CD4-positive, alpha-beta T cell treated with Interleukin-15 for 1 hour (primary cell): Measurements from ENCODE around the gene KCNV2.

Experiments
- DNase-seq: peaks from one replicate; pipeline ENCODE4 v3.0.0-alpha.2; 2020

The KCNV2 gene

DNA sequence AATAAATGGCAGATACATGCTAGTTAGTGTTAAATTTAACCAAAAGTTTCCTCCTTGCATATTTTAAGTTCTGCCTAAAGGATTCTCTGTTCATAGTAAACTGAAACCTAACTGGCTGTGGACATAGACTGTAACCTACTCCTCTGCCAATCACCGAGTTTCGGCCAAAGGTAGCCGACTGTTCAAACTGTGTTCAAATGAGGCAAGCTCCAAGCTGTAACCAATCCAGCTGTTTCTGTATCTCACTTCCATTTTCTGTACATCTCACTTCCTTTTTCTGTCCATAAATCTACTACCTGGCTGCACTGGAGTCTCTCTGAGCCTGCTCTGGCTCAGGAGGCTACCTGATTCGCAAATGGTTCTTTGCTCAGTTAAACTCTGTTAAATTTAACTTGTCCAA is 44.1 kb downstream of the KCNV2 start:
- no peak for DNase-seq

DNA sequence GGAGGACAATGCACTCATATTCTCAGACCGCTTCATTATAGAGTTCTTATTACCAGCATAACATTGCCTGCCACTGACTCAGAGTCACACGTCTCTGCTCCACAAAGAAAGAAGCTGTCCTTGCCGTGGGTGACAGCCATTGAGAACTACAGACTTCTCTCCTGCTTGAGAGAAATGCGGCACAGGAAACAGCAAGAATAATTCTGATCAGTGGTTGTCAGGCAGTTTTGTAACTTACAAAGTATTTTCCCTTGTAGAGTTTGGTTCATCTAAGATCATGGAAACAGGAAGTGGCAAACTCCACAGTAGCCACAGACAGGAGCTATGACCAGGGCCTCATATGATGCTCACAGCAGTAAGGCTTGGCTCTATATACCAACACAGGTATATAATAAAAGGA is 47.0 kb downstream of the KCNV2 start:
- no peak for DNase-seq

DNA sequence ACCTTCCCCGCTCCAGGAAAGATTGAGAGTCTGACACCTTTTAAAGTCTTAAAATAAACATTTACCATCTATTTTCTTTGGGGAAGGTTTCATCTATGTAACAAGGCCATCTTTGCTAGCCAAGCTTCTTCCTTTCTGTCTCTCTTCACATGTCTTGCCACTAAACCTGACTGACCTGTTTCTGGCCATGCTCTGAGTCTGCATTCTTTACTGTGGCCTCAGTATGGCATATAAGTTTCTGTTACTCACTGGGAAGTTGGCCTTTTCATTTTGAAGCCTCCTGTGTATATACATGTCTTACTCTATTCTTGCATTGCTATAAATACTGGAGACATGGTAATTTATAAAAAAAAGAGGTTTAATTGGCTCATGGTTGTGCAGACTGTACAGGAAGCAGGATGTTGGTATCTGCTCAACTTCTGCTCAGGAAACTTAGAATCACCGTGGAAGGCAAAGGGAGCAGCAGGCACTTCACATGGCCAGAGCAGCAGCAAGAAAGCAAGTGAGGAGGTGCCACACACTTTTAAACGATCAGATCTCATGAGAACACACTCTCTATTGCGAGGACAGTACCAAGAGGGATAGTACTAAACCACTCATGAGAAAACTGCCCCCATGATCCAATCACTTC is 48.1 kb downstream of the KCNV2 start:
- no peak for DNase-seq

DNA sequence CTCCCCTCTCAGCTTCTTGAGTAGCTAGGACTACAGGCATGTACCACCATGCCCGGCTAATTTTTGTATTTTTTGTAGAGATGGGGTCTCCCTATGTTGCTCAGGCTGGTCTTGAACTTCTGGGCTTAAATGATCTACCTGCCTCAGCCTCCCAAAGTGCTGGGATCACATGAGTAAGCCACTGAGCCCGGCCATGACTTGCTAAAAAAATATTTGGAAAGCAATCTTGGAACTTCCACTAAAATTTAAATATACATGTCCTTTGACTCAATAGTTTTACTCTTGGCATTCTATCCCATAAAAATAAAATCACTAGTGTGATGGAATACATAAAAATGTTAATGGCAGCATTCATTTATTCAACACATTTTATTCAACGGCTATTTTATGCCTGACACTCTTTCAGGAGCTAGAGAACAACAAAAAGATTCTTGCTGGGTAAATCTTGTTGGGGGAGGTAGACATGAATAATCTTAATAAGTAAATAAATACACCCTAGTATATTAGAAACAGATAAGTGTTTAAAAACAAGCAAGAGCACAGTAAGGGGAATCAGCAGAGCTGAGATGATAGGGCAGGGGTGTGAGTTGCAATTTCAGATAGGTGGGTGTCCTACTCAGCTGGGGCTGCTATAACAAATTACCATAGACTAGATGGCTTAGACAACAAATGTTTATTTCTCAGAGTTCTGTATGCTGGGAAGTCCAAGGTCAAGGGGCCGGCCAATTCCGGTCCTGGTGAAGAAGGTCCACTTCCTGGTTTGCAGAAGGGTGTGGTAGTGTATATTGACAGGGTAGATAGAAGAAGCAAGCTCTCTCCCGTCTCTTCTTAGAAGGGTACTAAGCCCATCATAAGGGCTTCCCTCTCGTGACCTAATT is 50.7 kb downstream of the KCNV2 start:
- no peak for DNase-seq

DNA sequence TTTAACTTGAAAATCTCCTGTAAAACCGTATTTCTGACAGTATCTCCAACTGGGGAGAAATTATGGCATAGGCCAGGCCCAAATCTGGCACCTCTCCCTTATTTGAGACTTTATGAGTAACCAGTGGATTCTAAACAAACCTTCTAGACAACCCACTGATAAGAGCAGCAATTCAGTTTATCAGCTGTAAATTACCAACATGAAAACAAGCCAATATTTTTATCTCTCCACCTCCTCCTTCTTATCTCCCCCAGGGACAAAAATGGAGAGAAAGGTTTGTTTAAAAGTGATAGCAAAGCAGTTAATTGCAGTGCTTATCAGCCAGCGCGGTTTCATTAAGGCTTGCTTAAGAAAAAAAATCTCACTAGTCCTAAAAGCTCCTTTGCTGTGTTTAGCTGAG is 53.8 kb downstream of the KCNV2 start:
- DNase-seq, result no peak

DNA sequence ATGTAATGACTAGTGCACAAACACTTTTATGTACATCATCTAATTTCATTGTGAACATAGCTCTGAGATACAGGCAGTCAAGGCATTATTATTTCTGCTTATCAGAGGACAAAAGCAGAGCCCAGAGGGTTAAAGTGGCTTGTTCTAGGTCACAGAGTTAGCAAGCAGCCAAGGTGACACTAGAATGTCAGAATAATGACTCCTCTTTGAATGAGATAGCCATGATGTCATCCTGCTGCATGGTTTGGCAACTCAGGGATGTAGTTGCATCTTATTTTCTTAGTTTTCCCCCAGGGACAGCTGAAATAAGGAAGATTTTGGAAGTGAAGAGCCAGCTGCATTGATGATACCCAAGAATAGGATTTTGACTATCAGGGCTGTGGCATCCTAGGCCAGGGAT is 54.4 kb downstream of the KCNV2 start:
- DNase-seq, result no peak

DNA sequence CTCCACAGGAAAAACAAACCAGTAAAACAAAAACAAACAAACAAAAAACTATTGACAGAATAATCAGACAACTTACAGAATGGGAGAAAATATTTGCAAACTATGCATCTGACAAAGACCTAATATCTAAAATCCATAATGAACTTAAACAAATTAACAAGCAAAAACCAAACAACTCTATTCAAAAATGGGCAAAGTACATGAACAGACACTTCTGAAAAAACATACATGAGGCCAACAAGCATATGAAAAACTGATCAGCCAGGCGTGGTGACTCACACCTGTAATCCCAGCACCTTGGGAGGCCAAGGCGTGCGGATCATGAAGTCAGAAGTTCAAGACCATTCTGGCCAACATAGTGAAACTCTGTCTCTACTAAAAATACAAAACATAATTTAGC is 60.1 kb downstream of the KCNV2 start:
- no peak for DNase-seq

DNA sequence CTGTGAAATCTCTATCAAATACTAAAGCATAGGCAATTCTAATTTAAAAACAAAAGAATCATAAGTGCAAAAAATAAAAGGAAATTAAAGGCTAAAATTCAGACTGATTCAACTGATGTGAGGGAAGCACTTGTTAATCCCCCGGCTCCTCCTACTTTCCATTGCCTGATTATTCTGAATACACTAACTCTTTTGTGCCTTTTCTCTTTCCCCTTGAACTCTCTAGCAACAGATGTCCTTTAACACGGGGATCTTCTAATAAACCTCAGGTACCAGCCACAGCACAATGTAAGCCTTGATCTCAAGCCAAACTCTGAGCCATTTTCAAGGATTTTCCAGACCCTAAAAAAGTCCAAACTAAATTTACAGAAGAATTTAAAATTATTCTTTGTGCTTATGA is 61.5 kb downstream of the KCNV2 start:
- DNase-seq, result no peak
